ENCODE data around the gene SLC6A15.

SLC6A15 gene

GRCh38 chr12:84813780-84814663 lies 98.6 kb downstream of the SLC6A15 start:
- Histone ChIP-seq H3K36me3 (ENCODE audit: low read length) (no peaks in the 10 kb centered on the region), H3K9me3 (ENCODE audit: insufficient read depth, low read length) (no peaks in the 10 kb centered on the region), H3K9me2 (replicated peaks; ENCODE audit: insufficient read depth, low read length) (no peaks in the 10 kb centered on the region), H2AFZ (ENCODE audit: low read depth, low read length, severe bottlenecking) (peak overlapping the region; percentile 56), H3K27me3 (ENCODE audit: low read length) (no peaks in the 10 kb centered on the region), H3K4me3 (ENCODE audit: insufficient read depth, low read length, poor library complexity, severe bottlenecking) (no peak overlapping the region), H3K79me2 (ENCODE audit: insufficient read depth, low read length) (no peaks in the 10 kb centered on the region), H3K27ac (ENCODE audit: low read depth, low read length) (no peak overlapping the region), H3F3A (ENCODE audit: insufficient read depth) (peaks cover 5% of the 10 kb centered on the region; the same call in 1 of the 2 replicates), H4K20me1 (ENCODE audit: low read depth, low read length) (no peaks in the 10 kb centered on the region), H3K4me2 (ENCODE audit: low read depth, low read length, poor library complexity, severe bottlenecking) (no peak overlapping the region), H3K9ac (ENCODE audit: low read length) (no peak overlapping the region)
- TF ChIP-seq CTCF (IDR thresholded peaks at IDR 0.05; ENCODE audit: insufficient read depth, low read length, poor library complexity, severe bottlenecking) (no peak), EZH2phosphoT487 (conservative IDR thresholded peaks at IDR 0.05; ENCODE audit: low read length) (no peak)

- no peaks in the 10 kb centered on the region for H4K20me1 ChIP-seq (ENCODE audit: low read depth, low read length)
- no peak overlapping the region for H3K4me3 ChIP-seq (ENCODE audit: insufficient read depth, low read length, poor library complexity, severe bottlenecking)
- no peaks in the 10 kb centered on the region for H3K36me3 ChIP-seq (ENCODE audit: low read length)
- no peaks in the 10 kb centered on the region for H3K27me3 ChIP-seq (ENCODE audit: low read length)
- TF ChIP-seq EZH2phosphoT487 (conservative IDR thresholded peaks at IDR 0.05; ENCODE audit: low read length) (no peak), CTCF (IDR thresholded peaks at IDR 0.05; ENCODE audit: insufficient read depth, low read length, poor library complexity, severe bottlenecking) (no peak)
- no peaks in the 10 kb centered on the region for H3K79me2 ChIP-seq (ENCODE audit: insufficient read depth, low read length)
- no peak overlapping the region for H3K4me2 ChIP-seq (ENCODE audit: low read depth, low read length, poor library complexity, severe bottlenecking)
- H3K9me2 ChIP-seq (replicated peaks; ENCODE audit: insufficient read depth, low read length) = no peaks in the 10 kb centered on the region
- H3K9me3 ChIP-seq (ENCODE audit: insufficient read depth, low read length) = no peaks in the 10 kb centered on the region
- peaks cover 2% of the 10 kb centered on the region; the same call in 1 of the 2 replicates for H3F3A ChIP-seq (ENCODE audit: insufficient read depth)
- H3K9ac ChIP-seq (ENCODE audit: low read length) = no peak overlapping the region
- H3K27ac ChIP-seq (ENCODE audit: low read depth, low read length) = no peak overlapping the region
- H2AFZ ChIP-seq (ENCODE audit: low read depth, low read length, severe bottlenecking) = no peak overlapping the region
Observed at GRCh38 chr12:84811291-84811690, 101.3 kb downstream of the SLC6A15 start.

- Histone ChIP-seq H3K4me3 (ENCODE audit: insufficient read depth, low read length, poor library complexity, severe bottlenecking) (no peak overlapping the region), H3K9me2 (replicated peaks; ENCODE audit: insufficient read depth, low read length) (no peaks in the 10 kb centered on the region), H3K79me2 (ENCODE audit: insufficient read depth, low read length) (no peaks in the 10 kb centered on the region), H4K20me1 (ENCODE audit: low read depth, low read length) (no peaks in the 10 kb centered on the region), H3K9me3 (ENCODE audit: insufficient read depth, low read length) (no peaks in the 10 kb centered on the region), H3K9ac (ENCODE audit: low read length) (no peak overlapping the region), H2AFZ (ENCODE audit: low read depth, low read length, severe bottlenecking) (no peak overlapping the region), H3K36me3 (ENCODE audit: low read length) (no peaks in the 10 kb centered on the region), H3K4me2 (ENCODE audit: low read depth, low read length, poor library complexity, severe bottlenecking) (no peak overlapping the region), H3K27ac (ENCODE audit: low read depth, low read length) (no peak overlapping the region), H3F3A (ENCODE audit: insufficient read depth) (no peaks in the 10 kb centered on the region), H3K27me3 (ENCODE audit: low read length) (no peaks in the 10 kb centered on the region)
- TF ChIP-seq CTCF (IDR thresholded peaks at IDR 0.05; ENCODE audit: insufficient read depth, low read length, poor library complexity, severe bottlenecking) (no peak), EZH2phosphoT487 (conservative IDR thresholded peaks at IDR 0.05; ENCODE audit: low read length) (no peak)
Observed at GRCh38 chr12:84810611-84811010, 102.0 kb downstream of the SLC6A15 start.

Measured in SU-DHL-6 (cell line).